ENCODE results near the gene UBASH3B.

UBASH3B gene

DNA sequence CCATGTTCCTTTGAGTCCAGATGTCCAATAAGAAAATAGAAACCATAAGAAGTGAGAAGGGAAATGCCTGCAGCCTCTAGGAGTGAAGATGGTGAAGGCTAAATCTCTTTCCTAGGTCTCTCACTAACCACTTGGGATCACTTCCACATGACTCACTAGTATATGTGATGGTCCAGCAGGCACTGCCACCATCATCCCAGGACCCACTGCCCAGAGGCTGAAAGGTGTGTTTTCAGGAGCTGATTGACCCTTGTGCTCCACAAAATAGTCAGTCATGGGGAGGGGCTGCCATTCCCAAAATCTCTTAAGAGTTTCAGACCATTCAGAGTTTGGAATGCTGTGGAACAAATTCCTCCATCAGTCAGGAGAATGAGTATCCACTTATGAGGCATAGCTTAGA, 22.9 kb downstream of the UBASH3B start:
- DNase-seq (ENCODE audit: low read depth), result no peak

DNA sequence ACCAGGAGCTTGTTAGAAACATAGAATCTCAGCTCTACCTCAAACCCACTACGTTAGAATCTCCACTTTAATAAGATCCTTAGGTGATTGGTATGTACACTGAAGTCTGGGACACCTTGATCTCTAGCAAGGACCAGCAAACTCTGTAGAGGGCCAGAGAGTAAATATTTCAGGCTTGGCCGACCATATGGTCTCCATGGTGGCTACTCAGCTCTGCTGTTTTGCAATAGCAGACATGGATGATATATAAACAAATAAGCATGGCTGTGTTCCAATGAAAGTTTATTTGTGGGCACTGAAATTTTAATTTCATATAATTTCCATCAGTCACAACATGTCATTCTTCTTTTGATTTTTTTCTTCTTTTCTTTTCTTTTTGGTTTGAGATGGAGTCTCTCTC, 23.9 kb downstream of the UBASH3B start:
- no peak for DNase-seq (ENCODE audit: low read depth)

DNA sequence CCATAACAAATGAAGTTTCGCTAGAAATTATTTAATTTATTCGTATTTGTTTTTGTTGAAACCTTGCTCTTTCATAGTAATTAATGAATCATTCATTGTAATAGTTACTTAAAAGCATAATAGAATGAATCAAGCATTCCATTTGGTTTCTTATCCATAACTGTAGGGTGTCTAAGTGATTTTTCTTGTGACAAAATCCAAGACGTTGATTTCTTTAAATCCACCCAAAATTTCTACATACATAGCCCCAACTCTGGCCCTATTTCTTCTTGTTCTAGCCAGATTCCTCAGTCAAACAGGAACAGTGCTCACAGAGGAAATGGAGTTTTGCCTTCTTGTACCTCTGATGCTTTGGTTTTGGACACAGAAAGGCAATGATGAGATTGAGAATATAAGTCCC, 25.5 kb downstream of the UBASH3B start:
- DNase-seq (ENCODE audit: low read depth), result no peak

DNA sequence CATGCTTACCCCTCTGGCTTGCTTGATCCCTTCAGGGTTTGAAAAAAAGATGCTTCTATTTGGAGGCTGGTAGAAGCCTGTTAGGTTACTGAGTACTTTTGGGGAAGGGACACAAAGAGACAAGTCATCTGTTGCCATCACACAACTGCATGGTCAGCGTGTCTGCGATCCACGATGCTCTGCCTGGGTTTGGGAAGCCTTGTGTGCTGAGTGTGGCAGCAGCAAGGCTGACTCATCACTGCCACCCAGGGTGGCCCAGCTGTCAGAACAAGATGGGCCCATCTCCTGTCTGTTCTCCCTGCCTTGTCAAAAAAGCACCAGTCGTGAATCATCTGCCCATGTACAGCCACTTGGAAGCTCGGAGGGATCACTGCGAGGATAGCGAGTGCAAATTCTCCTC, 26.2 kb downstream of the UBASH3B start:
- DNase-seq (ENCODE audit: low read depth), result no peak

DNA sequence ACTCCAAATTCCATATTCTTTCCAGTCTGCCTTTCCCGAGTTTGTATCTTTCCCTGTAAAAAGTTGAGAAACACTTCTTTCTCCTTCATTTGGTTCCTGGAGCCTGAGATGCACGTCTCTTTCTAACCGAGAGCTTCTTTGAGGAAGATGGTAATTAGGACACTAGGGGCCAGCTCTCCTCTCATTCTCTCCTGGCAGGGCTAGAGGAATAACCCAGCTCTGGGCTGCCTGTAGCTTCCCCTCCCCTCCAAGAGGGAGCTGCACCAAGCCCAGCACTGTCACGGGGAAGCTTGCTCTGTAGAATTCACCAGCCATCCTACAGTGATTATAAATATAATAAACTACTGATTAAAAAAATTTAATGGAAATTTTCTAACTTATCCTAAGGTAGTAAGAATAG, 26.9 kb downstream of the UBASH3B start:
- DNase-seq (ENCODE audit: low read depth), result no peak

DNA sequence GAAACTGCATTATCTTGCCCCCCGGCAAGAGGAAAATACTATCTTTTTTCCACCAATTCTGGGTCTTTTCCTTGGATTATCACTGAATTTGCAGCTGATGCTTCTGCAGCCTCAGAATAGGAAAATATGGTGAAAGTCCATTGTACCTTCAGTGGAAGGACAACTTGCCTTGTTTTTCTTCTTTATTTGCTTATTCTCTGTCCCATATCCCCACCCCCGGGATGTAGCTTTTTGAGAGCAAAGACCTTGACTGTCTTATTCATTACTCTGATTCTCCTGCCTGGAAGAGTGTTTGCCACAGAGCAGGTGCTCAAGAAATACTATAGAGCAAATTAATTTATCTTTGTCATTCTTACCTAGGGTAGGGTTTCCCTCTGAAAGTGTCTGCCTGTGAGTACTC, 29.5 kb downstream of the UBASH3B start:
- no peak for DNase-seq (ENCODE audit: low read depth)

DNA sequence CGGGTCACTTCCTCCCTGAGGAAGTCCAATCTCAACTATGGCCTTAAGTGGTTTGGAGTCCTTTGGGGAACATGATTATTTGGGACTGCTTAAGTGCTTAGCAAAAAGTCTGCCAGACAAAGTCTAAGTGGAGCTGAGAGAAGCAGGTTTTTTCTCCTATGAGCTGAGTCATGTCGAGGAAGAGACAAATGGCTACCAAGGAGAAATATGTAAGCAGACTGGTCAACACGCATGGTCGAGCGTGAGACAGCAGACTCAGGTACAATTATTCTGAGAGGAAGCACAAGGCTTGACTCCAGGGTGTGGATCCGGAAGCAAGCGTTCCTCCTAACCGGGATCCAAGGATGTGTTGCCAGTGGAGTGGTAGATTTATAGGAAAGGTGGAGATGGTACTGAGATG, 30.6 kb downstream of the UBASH3B start:
- no peak for DNase-seq (ENCODE audit: low read depth)

DNA sequence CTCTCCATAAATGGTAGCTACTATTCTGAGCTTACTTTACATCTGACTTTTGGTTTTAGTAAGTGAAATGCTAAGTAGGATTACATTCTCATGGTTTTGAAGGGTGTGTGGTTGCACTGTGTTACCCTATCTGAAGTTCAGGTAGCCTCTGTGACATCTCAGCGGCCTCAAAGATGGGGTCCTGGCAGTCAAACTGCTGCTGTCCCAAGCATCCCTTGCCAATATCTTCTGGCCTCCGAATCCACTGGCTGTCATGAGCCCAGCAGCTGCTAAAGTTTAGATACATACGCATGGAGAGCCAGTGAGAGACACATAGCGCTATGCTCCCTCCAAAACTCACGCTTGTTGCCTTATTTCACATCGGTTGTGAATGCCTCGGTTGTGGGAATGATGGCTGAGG, 34.9 kb downstream of the UBASH3B start:
- DNase-seq (ENCODE audit: low read depth), result no peak

DNA sequence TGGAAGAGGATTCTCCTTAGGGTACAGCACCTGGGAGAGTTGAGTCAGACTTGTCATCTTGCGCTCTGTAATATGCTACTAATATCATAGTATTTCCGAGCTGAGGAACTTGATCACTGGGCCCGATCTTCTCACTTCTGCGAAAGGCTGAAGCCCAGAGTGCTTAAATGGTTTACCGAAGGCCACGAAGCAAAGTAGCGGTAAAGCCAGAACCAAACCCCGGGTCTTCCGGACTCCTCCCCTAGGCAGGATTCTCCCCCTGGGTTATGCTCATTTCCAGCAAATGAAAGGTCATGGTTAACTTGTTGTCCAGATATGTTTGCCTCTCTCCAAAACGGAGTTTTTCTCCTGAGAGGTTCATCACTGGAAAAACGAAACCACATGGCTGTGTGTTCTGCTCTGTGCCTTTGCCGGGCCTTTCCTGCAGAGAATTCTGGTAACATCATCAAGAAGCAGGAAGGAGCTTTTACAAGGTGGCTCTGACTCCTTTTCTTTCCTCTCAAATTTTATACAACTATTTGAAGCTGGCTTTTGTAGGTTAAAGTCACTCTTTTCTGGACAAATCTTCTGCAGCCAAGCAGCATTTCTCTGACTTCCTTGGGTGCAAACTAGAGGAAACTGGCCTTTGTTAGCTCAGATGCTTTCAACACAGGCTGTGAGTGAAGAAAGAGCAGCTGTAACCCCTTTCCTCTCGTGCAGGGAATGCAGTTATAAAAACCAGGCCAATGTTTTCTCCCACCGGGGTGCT, 35.5 kb downstream of the UBASH3B start:
- DNase-seq (ENCODE audit: low read depth), result no peak

DNA sequence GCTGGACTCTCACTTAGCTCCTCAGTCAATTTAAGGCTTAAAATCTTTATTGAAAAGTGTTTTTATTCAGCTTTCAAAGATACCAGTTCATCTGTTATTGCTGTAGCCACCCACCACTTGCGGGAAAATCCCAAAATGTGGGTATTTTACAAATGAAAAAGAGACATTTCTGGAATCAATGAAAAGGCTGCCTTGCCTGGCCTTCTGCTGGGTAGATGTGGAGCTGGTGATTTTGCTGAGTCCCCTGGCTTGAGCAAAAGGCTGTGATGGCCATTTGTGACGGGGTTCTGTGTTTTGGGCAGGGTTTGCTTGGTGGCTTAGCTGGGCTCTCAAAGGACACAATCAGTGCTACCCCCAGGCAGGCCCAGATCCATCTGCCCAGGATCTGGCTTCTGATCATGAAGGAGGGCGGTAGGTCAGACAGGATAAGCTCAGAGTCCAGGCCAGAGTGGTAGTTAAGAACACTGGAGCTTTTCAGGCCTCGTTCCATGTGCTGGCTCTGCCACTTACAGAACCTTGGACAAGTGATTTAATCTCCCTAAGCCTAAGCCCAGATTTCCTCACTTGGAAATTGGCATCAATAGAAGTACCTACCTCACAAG, 36.1 kb downstream of the UBASH3B start:
- DNase-seq (ENCODE audit: low read depth), result no peak

DNA sequence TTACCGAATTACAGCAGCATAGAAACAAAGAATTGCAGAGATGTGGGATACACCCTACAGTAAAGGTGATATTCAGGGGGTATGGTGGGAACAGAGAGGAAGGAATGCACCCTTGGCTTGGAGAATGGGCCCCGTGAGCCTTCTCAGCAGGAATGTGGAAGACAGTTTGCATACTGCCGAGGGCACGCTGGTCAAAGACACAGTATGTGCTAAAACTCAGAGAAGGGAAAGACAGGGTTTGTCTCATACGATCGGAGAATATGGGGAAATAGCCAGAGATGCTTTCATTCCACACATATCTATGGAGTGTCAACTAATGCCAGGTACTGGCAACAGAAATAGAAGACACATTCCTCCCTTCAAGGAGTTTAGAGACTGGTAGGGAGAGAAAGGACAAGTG, 36.9 kb downstream of the UBASH3B start:
- DNase-seq (ENCODE audit: low read depth), result no peak

DNA sequence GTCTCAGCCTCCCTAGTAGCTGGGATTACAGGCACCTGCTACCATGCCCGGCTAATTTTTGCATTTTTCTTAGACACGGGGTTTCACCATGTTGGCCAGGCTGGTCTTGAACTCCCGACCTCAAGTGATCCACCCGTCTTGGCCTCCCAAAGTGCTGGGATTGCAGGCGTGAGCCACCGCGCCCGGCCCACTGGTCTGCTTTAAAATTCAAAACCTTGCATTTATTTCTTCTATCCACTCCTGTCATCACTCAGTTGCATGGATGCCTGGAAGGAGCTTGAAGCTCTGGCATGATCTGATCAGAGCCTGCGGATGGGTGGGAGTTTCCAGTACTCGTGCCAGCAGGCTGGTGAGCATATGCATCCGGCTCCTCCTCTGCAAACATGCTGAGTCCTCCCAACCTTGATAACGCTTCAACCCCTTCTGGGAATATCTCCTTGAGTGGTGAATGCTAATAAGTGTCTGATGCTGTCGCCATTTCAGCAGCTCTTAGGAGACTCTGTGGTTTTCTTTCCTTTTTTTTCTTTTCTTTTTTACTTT, 39.6 kb downstream of the UBASH3B start:
- no peak for DNase-seq (ENCODE audit: low read depth)

DNA sequence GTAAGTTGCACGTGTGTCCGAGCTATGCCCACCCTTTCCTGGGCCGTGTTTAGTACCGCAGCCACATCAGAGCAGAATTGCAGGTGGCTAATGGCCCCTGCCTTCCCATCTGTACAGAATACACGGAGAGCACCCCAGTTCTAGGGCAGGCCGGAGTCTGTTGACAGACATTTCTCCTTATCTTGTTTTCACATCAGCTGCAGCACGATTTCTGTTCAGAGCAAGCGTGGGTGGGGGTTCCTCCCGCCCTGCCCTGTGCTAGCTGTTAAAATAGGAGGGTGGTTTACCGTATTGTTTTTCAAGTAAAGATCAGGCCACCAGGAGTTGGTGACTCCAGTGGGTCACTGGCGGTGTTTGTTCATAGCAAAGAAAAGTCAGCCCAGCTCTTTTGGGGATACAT, 41.1 kb downstream of the UBASH3B start:
- DNase-seq (ENCODE audit: low read depth), result no peak

DNA sequence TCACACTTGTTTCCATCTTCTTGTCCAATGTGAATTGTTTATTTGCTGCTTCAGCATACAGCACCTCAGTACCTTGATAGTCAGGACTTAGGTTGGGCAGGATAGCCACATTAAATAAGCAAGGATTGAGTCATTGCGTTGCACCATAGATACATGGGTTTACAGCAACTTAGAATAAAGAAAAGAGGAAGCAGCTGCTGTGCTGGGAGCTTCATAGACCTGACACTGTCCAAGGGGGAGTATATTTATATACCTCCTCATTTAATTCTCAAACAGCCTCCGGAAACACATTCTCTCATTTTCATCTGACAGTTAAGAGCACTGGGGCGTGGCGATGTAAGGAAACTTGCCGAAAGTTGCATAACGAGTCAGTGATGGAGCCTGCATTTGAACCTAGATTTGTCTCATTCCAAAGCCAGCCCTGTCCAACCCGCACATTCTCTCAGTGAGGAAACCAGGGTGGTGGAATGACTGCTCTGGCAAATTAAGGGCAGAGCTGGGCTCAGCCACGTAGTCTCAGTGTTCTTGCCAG, 42.2 kb downstream of the UBASH3B start:
- no peak for DNase-seq (ENCODE audit: low read depth)

DNA sequence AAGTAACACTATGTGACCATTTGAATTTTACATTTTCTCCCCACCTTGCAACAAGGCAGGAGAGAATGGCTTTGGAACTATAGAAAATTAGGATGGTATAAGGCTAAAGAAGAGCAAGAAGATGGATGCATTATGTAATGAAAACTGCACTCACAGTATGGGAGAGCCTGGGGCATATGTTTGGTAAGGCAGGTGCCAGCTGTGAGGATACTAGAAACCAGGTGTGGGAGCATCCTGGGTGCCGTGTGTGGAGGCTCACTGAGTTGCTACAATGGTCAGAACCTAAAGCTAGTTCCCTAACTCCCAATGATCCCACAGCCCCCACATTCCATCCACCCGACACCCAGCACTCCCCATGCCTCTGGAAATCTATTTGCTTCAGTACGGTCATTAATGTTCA, 42.9 kb downstream of the UBASH3B start:
- DNase-seq (ENCODE audit: low read depth), result no peak

DNA sequence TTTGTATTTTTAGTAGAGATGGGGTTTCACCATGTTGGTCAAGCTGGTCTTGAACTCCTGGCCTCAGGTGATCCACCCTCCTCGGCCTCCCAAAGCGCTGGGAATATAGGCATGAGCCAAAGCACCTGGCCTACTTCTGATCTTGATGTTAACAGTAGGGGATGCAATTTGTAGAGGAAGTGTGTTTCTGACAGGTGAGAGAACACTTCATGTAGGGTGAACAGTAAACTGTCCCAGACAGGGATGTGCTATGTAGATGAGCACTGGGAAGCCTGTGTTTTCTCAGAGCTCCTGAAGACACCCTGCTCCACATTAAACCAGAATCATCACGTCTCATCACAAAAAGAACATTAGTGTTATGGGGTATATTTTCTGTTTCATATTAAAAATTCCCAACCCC, 45.1 kb downstream of the UBASH3B start:
- DNase-seq (ENCODE audit: low read depth), result no peak

DNA sequence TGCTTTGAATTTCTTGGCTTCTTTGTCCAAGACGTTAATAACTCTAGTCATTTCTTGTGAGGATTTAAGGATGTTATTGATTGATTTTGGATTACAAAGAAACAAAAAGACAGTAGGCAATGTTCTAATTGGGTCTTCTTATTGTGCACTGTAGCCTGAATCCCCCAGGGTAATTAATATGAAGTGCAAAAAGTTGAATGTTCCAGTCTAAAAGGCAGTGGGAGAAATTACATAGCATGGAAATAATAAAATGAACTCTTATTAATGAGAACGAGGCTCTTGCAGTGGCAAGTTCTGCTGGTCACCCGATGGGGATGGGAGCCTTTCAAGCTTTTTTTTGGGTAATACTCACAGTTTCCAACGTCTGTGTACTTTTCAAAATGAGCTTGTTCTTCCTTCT, 45.6 kb downstream of the UBASH3B start:
- DNase-seq (ENCODE audit: low read depth), result no peak

DNA sequence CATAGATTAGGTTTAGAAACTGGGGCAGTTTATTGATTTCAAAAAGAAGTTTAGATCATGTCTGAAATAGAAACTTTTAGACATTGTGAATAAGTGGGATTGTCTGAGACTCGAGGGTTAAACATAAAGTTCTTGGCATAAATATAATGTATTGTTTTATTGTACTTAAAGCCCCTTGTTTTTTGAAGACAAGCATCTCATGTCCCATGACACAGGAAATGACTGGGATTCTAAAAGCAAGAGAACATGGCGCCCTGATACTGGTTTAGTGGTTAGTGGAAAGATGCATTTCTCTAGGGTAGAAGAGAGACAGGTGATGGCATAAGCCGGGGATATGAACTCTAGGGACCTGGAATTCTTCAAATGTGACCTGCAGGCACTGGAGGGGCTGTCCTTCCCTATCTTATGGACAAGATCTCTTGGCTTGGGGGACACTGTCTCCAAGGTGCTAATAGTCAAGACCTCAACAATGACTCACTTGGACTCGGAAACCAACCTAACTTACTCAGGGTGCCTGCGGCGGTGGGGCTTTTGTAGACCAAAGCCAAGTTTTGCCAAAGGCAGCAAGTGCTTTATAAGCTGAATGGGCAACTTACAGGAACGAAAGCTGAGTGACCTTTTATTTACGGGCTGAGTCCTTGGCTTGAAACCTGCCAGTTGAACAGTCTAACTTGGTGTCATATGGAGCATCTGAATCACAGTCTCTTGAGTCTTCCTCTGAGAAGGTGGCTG, 48.2 kb downstream of the UBASH3B start:
- no peak for DNase-seq (ENCODE audit: low read depth)

DNA sequence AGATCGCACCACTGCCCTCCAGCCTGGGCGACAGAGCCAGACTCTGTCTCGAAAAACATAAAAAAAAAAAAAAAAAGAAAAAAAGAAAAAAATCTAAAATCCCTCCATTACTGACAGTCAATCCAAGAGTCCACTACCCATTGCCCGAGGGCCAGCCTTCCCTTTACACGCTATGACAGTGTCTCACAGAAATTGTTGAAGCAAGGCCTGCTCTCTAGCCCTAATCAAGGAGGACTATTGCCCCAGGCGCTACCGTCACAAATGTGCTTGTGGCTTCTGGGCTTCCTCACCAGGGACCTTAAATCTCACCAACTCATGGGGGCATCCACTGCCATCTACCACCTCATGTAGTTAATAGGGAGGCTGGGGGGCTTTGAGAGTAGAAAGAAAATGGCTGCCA, 49.9 kb downstream of the UBASH3B start:
- no peak for DNase-seq (ENCODE audit: low read depth)

DNA sequence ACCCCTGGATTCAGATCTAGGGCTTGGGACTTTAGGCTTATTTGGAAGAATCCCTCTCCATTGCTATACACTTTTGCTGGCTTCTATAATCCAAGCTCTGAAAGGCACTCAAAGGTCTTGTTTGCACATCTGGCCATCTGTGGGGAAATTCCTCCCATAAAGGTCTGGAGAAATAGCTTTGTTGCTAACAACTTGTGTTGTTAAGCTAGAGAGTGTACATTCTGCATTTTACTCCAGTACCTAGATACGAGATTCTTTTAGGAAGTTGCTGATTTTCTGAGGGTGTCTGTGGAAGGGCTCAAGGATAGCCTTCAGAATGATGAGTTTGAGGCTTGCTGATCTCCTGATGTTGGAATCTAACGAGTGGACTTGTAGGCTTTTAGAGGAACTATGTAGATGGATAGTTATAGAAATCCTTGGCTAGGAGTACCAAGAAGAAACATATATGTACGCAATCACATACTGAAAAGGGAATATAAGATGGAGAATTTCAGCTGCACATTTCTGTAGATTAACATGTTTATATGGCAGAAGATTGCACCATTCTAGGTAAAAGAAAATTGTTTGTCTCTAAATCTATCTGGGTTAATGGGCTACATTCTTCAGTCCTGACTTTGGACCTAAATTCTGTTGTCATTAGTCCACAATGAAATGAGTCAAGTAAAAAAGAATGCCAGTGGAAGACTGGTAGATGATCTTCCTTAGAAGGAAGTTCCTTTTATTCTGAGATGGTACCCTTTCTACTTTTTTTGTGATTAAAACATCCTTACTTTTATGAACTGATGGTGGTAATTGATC, 51.0 kb downstream of the UBASH3B start:
- DNase-seq (ENCODE audit: low read depth), result no peak

DNA sequence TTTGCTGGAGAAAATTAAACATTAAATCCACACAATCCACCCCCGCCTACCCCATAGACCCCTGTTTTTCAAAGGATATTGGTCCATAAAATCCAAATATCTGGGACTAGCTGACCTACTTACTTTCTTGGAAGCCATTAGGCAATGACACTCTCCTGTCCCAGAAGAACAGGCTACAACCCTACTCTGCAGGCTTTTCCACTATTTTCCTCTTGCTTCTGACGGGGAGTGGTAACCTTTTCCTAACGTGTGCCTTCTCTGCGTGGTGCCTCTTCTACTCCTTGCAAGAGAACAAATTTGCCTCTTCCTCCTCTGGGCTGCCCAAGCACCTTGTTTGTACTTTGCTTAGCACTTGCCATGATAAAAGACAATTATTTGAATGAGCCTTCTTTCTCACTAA, 51.6 kb downstream of the UBASH3B start:
- no peak for DNase-seq (ENCODE audit: low read depth)

DNA sequence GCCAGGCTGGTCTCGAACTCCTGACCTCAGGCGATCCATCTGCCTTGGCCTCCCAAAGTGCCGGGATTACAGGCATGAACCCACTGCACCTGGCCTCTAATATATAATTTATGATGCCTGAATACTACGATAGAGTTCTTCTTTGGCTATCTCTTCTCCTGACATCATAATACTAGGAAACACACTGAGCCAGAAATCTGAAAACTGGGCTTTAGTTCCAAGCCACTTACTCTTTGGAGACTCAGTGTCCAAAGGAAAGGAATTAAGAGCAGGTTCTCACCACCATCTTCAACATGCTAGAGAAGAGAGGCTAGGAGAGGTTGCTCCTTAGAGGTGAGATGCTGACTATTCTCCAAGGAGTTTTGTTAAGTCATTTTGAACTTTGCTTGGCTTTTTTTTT, 52.4 kb downstream of the UBASH3B start:
- DNase-seq (ENCODE audit: low read depth), result no peak

Measured in HS-27A (cell line).